Measurements from ENCODE around the gene TXNDC16.

DNA sequence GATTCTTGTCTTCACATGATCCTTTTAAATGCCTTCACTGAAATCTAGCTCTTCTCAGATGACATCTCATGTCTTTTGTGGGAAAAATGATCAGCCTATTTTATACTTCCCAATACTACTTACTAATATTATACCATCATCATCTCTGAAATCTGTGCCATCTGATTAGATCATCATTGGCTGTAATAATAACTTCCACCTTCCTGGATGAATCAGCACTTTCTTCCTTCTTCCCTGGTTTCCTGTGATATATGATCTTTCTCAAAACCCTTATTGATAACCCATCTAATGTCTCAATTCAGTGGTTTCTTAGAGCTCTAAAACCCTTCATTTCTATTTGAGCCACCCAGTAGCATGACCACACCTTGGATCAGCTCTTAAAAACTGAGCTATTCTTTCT lies 31.2 kb upstream of the TXNDC16 start:
- TF ChIP-seq, protein P1, sequence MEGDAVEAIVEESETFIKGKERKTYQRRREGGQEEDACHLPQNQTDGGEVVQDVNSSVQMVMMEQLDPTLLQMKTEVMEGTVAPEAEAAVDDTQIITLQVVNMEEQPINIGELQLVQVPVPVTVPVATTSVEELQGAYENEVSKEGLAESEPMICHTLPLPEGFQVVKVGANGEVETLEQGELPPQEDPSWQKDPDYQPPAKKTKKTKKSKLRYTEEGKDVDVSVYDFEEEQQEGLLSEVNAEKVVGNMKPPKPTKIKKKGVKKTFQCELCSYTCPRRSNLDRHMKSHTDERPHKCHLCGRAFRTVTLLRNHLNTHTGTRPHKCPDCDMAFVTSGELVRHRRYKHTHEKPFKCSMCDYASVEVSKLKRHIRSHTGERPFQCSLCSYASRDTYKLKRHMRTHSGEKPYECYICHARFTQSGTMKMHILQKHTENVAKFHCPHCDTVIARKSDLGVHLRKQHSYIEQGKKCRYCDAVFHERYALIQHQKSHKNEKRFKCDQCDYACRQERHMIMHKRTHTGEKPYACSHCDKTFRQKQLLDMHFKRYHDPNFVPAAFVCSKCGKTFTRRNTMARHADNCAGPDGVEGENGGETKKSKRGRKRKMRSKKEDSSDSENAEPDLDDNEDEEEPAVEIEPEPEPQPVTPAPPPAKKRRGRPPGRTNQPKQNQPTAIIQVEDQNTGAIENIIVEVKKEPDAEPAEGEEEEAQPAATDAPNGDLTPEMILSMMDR (IDR thresholded peaks at IDR 0.05), result no peak
- no peak for TF ChIP-seq POLR2AphosphoS5 (IDR thresholded peaks at IDR 0.05)
